MM.1S (cell line): ENCODE data around the gene EMID1.

Source experiments
- DNase-seq: peaks from one replicate; pipeline ENCODE4 v3.0.0-alpha.2; 2015
- H2AFZ ChIP-seq: fragments of 300-600 bp; sonication (generic); 2 replicates; pipeline ENCODE4 v1.6.0; 2016; ENCODE audit warnings: antibody characterized with exemption, low read length
- H3F3A ChIP-seq: fragments of 300-600 bp; sonication (generic); 2 replicates; pipeline ENCODE4 v1.6.1; 2016; ENCODE audit warnings: mild to moderate bottlenecking, antibody characterized with exemption, low read length, moderate library complexity, mixed read lengths; ENCODE audit not compliant: insufficient read depth
- H3K27ac ChIP-seq: fragments of 300-600 bp; sonication (generic); 2 replicates; pipeline ENCODE4 v1.5.1; 2016; ENCODE audit warnings: mild to moderate bottlenecking, low read length
- H3K27me3 ChIP-seq: fragments of 300-600 bp; sonication (generic); replicated peaks from 2 replicates; pipeline ENCODE4 v1.6.0; 2016; ENCODE audit warnings: low read length; ENCODE audit not compliant: insufficient read depth
- H3K36me3 ChIP-seq: fragments of 300-600 bp; sonication (generic); replicated peaks from 2 replicates; pipeline ENCODE4 v1.6.1; 2016; ENCODE audit warnings: mild to moderate bottlenecking, low read length, mixed read lengths; ENCODE audit not compliant: insufficient read depth
- H3K4me1 ChIP-seq: fragments of 300-600 bp; sonication (generic); 2 replicates; pipeline ENCODE4 v1.6.1; 2016; ENCODE audit warnings: low read length, mixed read lengths
- H3K4me2 ChIP-seq: fragments of 300-600 bp; sonication (generic); 2 replicates; pipeline ENCODE4 v1.6.0; 2016; ENCODE audit warnings: low read depth, low read length
- H3K4me3 ChIP-seq: fragments of 300-600 bp; sonication (generic); 2 replicates; pipeline ENCODE4 v1.5.1; 2016; ENCODE audit warnings: low read length, mixed read lengths
- H3K79me2 ChIP-seq: fragments of 300-600 bp; sonication (generic); 2 replicates; pipeline ENCODE4 v1.6.1; 2016; ENCODE audit warnings: mixed run types, low read length, mixed read lengths
- H3K9ac ChIP-seq: fragments of 300-600 bp; sonication (generic); 2 replicates; pipeline ENCODE4 v1.6.1; 2016; ENCODE audit warnings: low read length, mixed read lengths
- H3K9me2 ChIP-seq: fragments of 300-600 bp; sonication (generic); replicated peaks from 2 replicates; pipeline ENCODE4 v1.6.1; 2016; ENCODE audit warnings: mild to moderate bottlenecking, low read length, mixed read lengths; ENCODE audit not compliant: insufficient read depth
- H3K9me3 ChIP-seq: fragments of 300-600 bp; sonication (generic); replicated peaks from 2 replicates; pipeline ENCODE4 v1.6.1; 2016; ENCODE audit warnings: mild to moderate bottlenecking, low read length, mixed read lengths; ENCODE audit not compliant: insufficient read depth
- H4K20me1 ChIP-seq: fragments of 300-600 bp; sonication (generic); 2 replicates; pipeline ENCODE4 v1.6.1; 2016; ENCODE audit warnings: mild to moderate bottlenecking, low read length, moderate library complexity, mixed read lengths; ENCODE audit not compliant: insufficient read depth
- EZH2 ChIP-seq: fragments of 300-600 bp; sonication (generic); optimal IDR thresholded peaks from 2 replicates; pipeline ENCODE3; 2017; ENCODE audit warnings: low read depth, mild to moderate bottlenecking, antibody characterized with exemption, low read length, mixed read lengths
- EZH2phosphoT487 ChIP-seq: fragments of 300-600 bp; sonication (generic); IDR thresholded peaks from 2 replicates; pipeline ENCODE4 v1.6.1; 2018; ENCODE audit warnings: antibody characterized with exemption, low read length
- TF ChIP-seq, protein P1 (sequence below): fragments of 300-600 bp; sonication (generic); IDR thresholded peaks from 2 replicates; pipeline ENCODE4 v1.5.1; 2016; ENCODE audit warnings: antibody characterized with exemption, low read length, mixed read lengths

The EMID1 gene

DNA sequence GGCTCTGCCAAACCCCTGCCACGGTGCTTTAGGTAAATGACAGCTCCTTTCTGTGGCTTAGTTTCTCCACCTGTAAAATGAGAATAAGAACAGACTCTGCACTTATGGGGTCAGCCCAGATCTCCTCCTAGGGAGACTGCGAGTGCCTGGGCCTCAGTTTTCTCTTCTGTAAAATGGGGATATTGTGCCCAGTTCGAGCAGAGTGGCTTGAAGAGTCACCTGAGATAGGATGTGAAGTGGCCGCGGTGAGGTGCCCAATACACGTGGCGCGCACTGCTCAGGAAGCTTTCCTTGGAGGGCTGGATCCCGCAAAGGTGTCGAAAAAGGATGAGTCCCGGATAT lies 473 bp upstream of the EMID1 start:
- TF ChIP-seq EZH2, result no peak
- TF ChIP-seq, protein P1, sequence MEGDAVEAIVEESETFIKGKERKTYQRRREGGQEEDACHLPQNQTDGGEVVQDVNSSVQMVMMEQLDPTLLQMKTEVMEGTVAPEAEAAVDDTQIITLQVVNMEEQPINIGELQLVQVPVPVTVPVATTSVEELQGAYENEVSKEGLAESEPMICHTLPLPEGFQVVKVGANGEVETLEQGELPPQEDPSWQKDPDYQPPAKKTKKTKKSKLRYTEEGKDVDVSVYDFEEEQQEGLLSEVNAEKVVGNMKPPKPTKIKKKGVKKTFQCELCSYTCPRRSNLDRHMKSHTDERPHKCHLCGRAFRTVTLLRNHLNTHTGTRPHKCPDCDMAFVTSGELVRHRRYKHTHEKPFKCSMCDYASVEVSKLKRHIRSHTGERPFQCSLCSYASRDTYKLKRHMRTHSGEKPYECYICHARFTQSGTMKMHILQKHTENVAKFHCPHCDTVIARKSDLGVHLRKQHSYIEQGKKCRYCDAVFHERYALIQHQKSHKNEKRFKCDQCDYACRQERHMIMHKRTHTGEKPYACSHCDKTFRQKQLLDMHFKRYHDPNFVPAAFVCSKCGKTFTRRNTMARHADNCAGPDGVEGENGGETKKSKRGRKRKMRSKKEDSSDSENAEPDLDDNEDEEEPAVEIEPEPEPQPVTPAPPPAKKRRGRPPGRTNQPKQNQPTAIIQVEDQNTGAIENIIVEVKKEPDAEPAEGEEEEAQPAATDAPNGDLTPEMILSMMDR, result no peak
- TF ChIP-seq EZH2phosphoT487, result no peak
- Histone ChIP-seq H3K9ac (peak overlapping the region; percentile 40; the same call in 1 of the 2 replicates), H3K79me2 (peaks cover 11% of the 10 kb centered on the region), H3K9me2 (no peaks in the 10 kb centered on the region), H3K4me3 (peak overlapping the region; percentile 57), H3K9me3 (no peaks in the 10 kb centered on the region), H3K27me3 (no peaks in the 10 kb centered on the region), H3K27ac (no peak overlapping the region), H3K4me1 (peaks cover 59% of the 10 kb centered on the region), H3K4me2 (peak overlapping the region; percentile 67), H2AFZ (peak overlapping the region; percentile 58; the same call in 1 of the 2 replicates), H4K20me1 (no peaks in the 10 kb centered on the region), H3F3A (peaks cover 38% of the 10 kb centered on the region), H3K36me3 (no peaks in the 10 kb centered on the region)
- DNase-seq, result no peak

- Histone ChIP-seq H3K27ac (no peak overlapping the region), H4K20me1 (no peaks in the 10 kb centered on the region), H3K79me2 (peaks cover 11% of the 10 kb centered on the region), H3F3A (peaks cover 37% of the 10 kb centered on the region), H3K4me2 (peak overlapping the region; percentile 91), H3K27me3 (no peaks in the 10 kb centered on the region), H2AFZ (peak overlapping the region; percentile 91), H3K4me1 (peaks cover 53% of the 10 kb centered on the region), H3K36me3 (no peaks in the 10 kb centered on the region), H3K9ac (peak overlapping the region; percentile 81), H3K4me3 (peak overlapping the region; percentile 85), H3K9me2 (no peaks in the 10 kb centered on the region), H3K9me3 (no peaks in the 10 kb centered on the region)
- TF ChIP-seq EZH2 (no peak), EZH2phosphoT487 (no peak)
- TF ChIP-seq, protein P1, result no peak
- DNase-seq, result no peak
Observed at GRCh38 chr22:29206372-29207242, 911 bp downstream of the EMID1 start.

DNA sequence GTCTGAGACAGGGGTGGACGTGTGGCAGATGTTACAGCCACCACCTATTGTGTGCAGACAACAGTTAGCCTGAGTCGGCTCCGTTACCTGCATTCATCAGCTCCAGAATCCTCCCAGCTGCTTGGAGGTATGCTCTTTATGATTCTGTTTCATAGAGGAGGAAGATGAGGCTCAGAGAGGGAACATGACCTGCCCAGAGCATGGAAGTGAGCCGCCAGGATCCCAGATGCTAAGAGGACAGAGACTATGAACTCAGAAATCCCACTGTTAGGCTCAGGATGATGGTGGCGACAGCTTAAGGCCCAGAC lies 1.5 kb downstream of the EMID1 start:
- Histone ChIP-seq H3K79me2 (peaks cover 11% of the 10 kb centered on the region), H3K9me3 (no peaks in the 10 kb centered on the region), H3K9me2 (no peaks in the 10 kb centered on the region), H2AFZ (no peak overlapping the region), H3K36me3 (no peaks in the 10 kb centered on the region), H4K20me1 (no peaks in the 10 kb centered on the region), H3K4me1 (peaks cover 47% of the 10 kb centered on the region), H3K4me3 (no peak overlapping the region), H3K9ac (no peak overlapping the region), H3K27ac (no peak overlapping the region), H3K4me2 (peak overlapping the region; percentile 91; the same call in 1 of the 2 replicates), H3K27me3 (no peaks in the 10 kb centered on the region), H3F3A (peaks cover 31% of the 10 kb centered on the region)
- DNase-seq, result no peak
- TF ChIP-seq EZH2phosphoT487 (no peak), EZH2 (no peak)
- TF ChIP-seq, protein P1, result no peak
